BJ (cell line): ENCODE data around the gene TMEM53. TPM values are rescaled to one million over a fixed set of nuclear protein-coding genes. Genes with fewer than 3 reads are reported as not detected.

ENCODE experiments used
- CTCF ChIA-PET: fragments of 350-600 bp; formaldehyde crosslinking; extraction: SDS; loops from one replicate; lab custom pipeline; 2021; ENCODE audit warnings: antibody characterized with exemption, inconsistent platforms; lab: Yijun Ruan, JAX
- POLR2A ChIA-PET: fragments of 300-600 bp; sonication (Branson Sonifier 250); formaldehyde crosslinking; extraction: SDS; loops from one replicate; lab custom pipeline; 2021; ENCODE audit warnings: antibody characterized with exemption; lab: Charles Lee
- DNase-seq: peaks from one replicate; pipeline ENCODE4 v3.0.0-alpha.2; 2011; ENCODE audit warnings: low read depth
- H3K27me3 ChIP-seq: 2 replicates; pipeline ENCODE4 v1.6.0; 2011; ENCODE audit warnings: low read length; ENCODE audit not compliant: control insufficient read depth, insufficient read depth
- H3K36me3 ChIP-seq: 2 replicates; pipeline ENCODE4 v1.5.1; 2011; ENCODE audit warnings: low read length; ENCODE audit not compliant: control insufficient read depth, insufficient read depth
- H3K4me3 ChIP-seq: 2 replicates; pipeline ENCODE4 v1.5.1; 2011; ENCODE audit warnings: low read depth, mild to moderate bottlenecking, control low read depth, low read length
- CTCF ChIP-seq: IDR thresholded peaks from 2 replicates; pipeline ENCODE4 v1.5.1; 2011; ENCODE audit warnings: low read depth, mild to moderate bottlenecking, control low read depth, inconsistent platforms, low read length, moderate library complexity; ENCODE audit not compliant: insufficient read depth
- polyA plus RNA-seq: library from polyadenylated mRNA; depleted of rRNA; stranded (reverse); fragments of >200 nt; gene quantifications from 2 replicates; pipeline ENCODE4 v1.2.3, GENCODE V29; 2011

TMEM53 gene
- polyA plus RNA-seq, 1 experiment = 12.1 TPM

- Histone ChIP-seq H3K27me3 (no peaks in the 10 kb centered on the region), H3K36me3 (peaks cover 16% of the 10 kb centered on the region), H3K4me3 (peak overlapping the region; percentile 67)
- no peak for DNase-seq
- ChIA-PET POLR2A (interaction anchor here (0.6 to 0.9 kb wide), 2 partner anchors 12 to 15 kb away, joined by 3 to 6 read pairs; no protein-coding TSS in a partner anchor), CTCF (interaction anchor here (0.6 to 13.4 kb wide), 8 partner anchors 10 to 97 kb away, joined by 3 to 192 read pairs (median 4); no protein-coding TSS in a partner anchor)
- TF ChIP-seq CTCF = no peak
Measured at GRCh38 chr1:44631647-44632539, 42.4 kb downstream of the TMEM53 start.

- H3K4me3 ChIP-seq = peak overlapping the region; percentile 67
- ChIA-PET POLR2A (interaction anchor here (0.9 kb wide), 1 partner anchor 14 kb away, joined by 3 read pairs; no protein-coding TSS in a partner anchor), CTCF (interaction anchor here (9.9 to 13.4 kb wide), 2 partner anchors 19 to 21 kb away, joined by 91 to 192 read pairs; no protein-coding TSS in a partner anchor)
- DNase-seq = no peak
- H3K36me3 ChIP-seq = peaks cover 16% of the 10 kb centered on the region
- TF ChIP-seq CTCF = no peak
- H3K27me3 ChIP-seq = no peaks in the 10 kb centered on the region
Measured at GRCh38 chr1:44631333-44631646, 43.0 kb downstream of the TMEM53 start.

- POLR2A ChIA-PET = interaction anchor here (0.6 kb wide), 1 partner anchor 170 kb away, joined by 3 read pairs; the partner anchor contains the start of gene PLK3
- H3K36me3 ChIP-seq = peaks cover 6% of the 10 kb centered on the region
- no peak for DNase-seq
- H3K27me3 ChIP-seq = no peaks in the 10 kb centered on the region
- no peak overlapping the region for H3K4me3 ChIP-seq
- TF ChIP-seq CTCF = no peak
- CTCF ChIA-PET = interaction anchor here (1.8 to 9.9 kb wide), 4 partner anchors 14 to 35 kb away, joined by 4 to 91 read pairs (median 14); no protein-coding TSS in a partner anchor
Measured at GRCh38 chr1:44630116-44630515, 44.2 kb downstream of the TMEM53 start.

GRCh38 chr1:44628962-44629756, 45.1 kb downstream of the TMEM53 start:
- no peak for TF ChIP-seq CTCF
- peak; percentile 89 for DNase-seq
- CTCF ChIA-PET = interaction anchor here (0.6 to 9.9 kb wide), 6 partner anchors 13 to 101 kb away, joined by 3 to 91 read pairs (median 10); partner anchors contain the start of gene RNU5D-1
- Histone ChIP-seq H3K27me3 (no peaks in the 10 kb centered on the region), H3K36me3 (peaks cover 5% of the 10 kb centered on the region), H3K4me3 (no peak overlapping the region)
- POLR2A ChIA-PET = interaction anchor here (1.0 kb wide), 1 partner anchor 10 kb away, joined by 4 read pairs; no protein-coding TSS in a partner anchor
